ENCODE data around the gene ABCC11.

ABCC11 gene

GRCh38 chr16:48204825-48205151 is 42.6 kb downstream of the ABCC11 start:
- H3K27me3 ChIP-seq (ENCODE audit: insufficient read depth, low read length, poor library complexity) = no peaks in the 10 kb centered on the region
- no peak overlapping the region for H3K9ac ChIP-seq (ENCODE audit: low read length)
- no peak for DNase-seq
- no peak overlapping the region for H4K5ac ChIP-seq (ENCODE audit: low read length)
- H3K4me3 ChIP-seq (ENCODE audit: low read length) = no peak overlapping the region
- H3K36me3 ChIP-seq (ENCODE audit: control insufficient read depth, insufficient read depth, low read length) = no peaks in the 10 kb centered on the region
- no peaks in the 10 kb centered on the region for H3K79me2 ChIP-seq (ENCODE audit: control insufficient read depth, insufficient read depth, low read length)
- H2BK5ac ChIP-seq (ENCODE audit: low read length) = no peak overlapping the region
- no peaks in the 10 kb centered on the region for H3K79me1 ChIP-seq (ENCODE audit: low read length)
- H2AK5ac ChIP-seq (ENCODE audit: low read length) = no peak overlapping the region
- H3K4me1 ChIP-seq (ENCODE audit: control insufficient read depth, low read depth, low read length) = no peaks in the 10 kb centered on the region
- no peak overlapping the region for H3K4ac ChIP-seq (ENCODE audit: low read depth, low read length)
- no peak overlapping the region for H2BK15ac ChIP-seq (replicated peaks; ENCODE audit: low read depth)
- WGBS (ENCODE audit: extremely low coverage, insufficient coverage, low lambda C conversion rate) = no CpG with 5 or more reads among the region's 6 CpGs
- H3K18ac ChIP-seq (ENCODE audit: low read length) = no peak overlapping the region
- no peak overlapping the region for H4K8ac ChIP-seq (ENCODE audit: low read depth, low read length)
- no peak overlapping the region for H3K27ac ChIP-seq (ENCODE audit: low read depth, low read length)
- no peak overlapping the region for H2BK120ac ChIP-seq (ENCODE audit: low read depth, low read length)
- no peak overlapping the region for H3K23ac ChIP-seq (ENCODE audit: low read length)
- H3K56ac ChIP-seq (ENCODE audit: low read length) = no peak overlapping the region
- no peak overlapping the region for H3K4me2 ChIP-seq (ENCODE audit: low read length)

- Histone ChIP-seq H3K27me3 (ENCODE audit: insufficient read depth, low read length, poor library complexity) (no peaks in the 10 kb centered on the region), H3K18ac (ENCODE audit: low read length) (no peak overlapping the region), H3K4me3 (ENCODE audit: low read length) (no peak overlapping the region), H2BK120ac (ENCODE audit: low read depth, low read length) (no peak overlapping the region), H3K4me2 (ENCODE audit: low read length) (no peak overlapping the region), H2AK5ac (ENCODE audit: low read length) (no peak overlapping the region), H3K4ac (ENCODE audit: low read depth, low read length) (no peak overlapping the region), H4K8ac (ENCODE audit: low read depth, low read length) (no peak overlapping the region), H3K36me3 (ENCODE audit: control insufficient read depth, insufficient read depth, low read length) (no peaks in the 10 kb centered on the region), H3K9ac (ENCODE audit: low read length) (no peak overlapping the region), H3K79me1 (ENCODE audit: low read length) (no peaks in the 10 kb centered on the region), H3K23ac (ENCODE audit: low read length) (no peak overlapping the region), H2BK5ac (ENCODE audit: low read length) (no peak overlapping the region), H2BK15ac (replicated peaks; ENCODE audit: low read depth) (no peak overlapping the region), H4K5ac (ENCODE audit: low read length) (no peak overlapping the region), H3K79me2 (ENCODE audit: control insufficient read depth, insufficient read depth, low read length) (no peaks in the 10 kb centered on the region), H3K4me1 (ENCODE audit: control insufficient read depth, low read depth, low read length) (no peaks in the 10 kb centered on the region), H3K27ac (ENCODE audit: low read depth, low read length) (no peak overlapping the region), H3K56ac (ENCODE audit: low read length) (no peak overlapping the region)
- no CpG with 5 or more reads among the region's 8 CpGs for WGBS (ENCODE audit: extremely low coverage, insufficient coverage, low lambda C conversion rate)
- DNase-seq = no peak
Measured at GRCh38 chr16:48203974-48204824, 43.1 kb downstream of the ABCC11 start.

- no peak overlapping the region for H3K9ac ChIP-seq (ENCODE audit: low read length)
- H2BK5ac ChIP-seq (ENCODE audit: low read length) = no peak overlapping the region
- H3K79me2 ChIP-seq (ENCODE audit: control insufficient read depth, insufficient read depth, low read length) = no peaks in the 10 kb centered on the region
- no peak for DNase-seq
- H3K4me1 ChIP-seq (ENCODE audit: control insufficient read depth, low read depth, low read length) = no peaks in the 10 kb centered on the region
- H3K36me3 ChIP-seq (ENCODE audit: control insufficient read depth, insufficient read depth, low read length) = no peaks in the 10 kb centered on the region
- no peak overlapping the region for H3K56ac ChIP-seq (ENCODE audit: low read length)
- H3K23ac ChIP-seq (ENCODE audit: low read length) = no peak overlapping the region
- no peak overlapping the region for H2BK120ac ChIP-seq (ENCODE audit: low read depth, low read length)
- no peak overlapping the region for H3K4me3 ChIP-seq (ENCODE audit: low read length)
- H4K5ac ChIP-seq (ENCODE audit: low read length) = no peak overlapping the region
- H3K27me3 ChIP-seq (ENCODE audit: insufficient read depth, low read length, poor library complexity) = no peaks in the 10 kb centered on the region
- no peak overlapping the region for H2BK15ac ChIP-seq (replicated peaks; ENCODE audit: low read depth)
- no peak overlapping the region for H3K18ac ChIP-seq (ENCODE audit: low read length)
- H4K8ac ChIP-seq (ENCODE audit: low read depth, low read length) = no peak overlapping the region
- H3K4ac ChIP-seq (ENCODE audit: low read depth, low read length) = no peak overlapping the region
- no CpG with 5 or more reads among the region's 6 CpGs for WGBS (ENCODE audit: extremely low coverage, insufficient coverage, low lambda C conversion rate)
- H3K79me1 ChIP-seq (ENCODE audit: low read length) = no peaks in the 10 kb centered on the region
- H3K27ac ChIP-seq (ENCODE audit: low read depth, low read length) = no peak overlapping the region
- no peak overlapping the region for H3K4me2 ChIP-seq (ENCODE audit: low read length)
- no peak overlapping the region for H2AK5ac ChIP-seq (ENCODE audit: low read length)
Measured at GRCh38 chr16:48201515-48202201, 45.7 kb downstream of the ABCC11 start.

DNA sequence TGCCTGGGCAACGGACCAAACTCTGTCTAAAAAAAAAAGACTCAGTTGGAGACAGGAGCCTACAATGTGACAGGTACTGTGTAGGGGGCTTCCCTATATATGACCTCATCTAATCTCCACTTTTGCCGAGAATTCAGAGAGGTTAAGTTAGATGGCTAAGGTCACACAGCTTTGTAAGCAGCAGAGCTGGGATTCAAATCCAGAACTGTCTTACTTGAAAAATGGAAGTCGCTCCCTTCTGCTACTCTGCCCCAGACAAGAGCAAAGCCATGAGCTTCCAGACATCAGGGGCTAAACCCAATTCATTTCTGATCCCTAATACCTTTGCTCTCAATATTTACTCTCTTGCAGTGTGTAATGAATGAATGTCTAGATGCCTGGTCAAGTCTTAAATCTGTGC is 50.0 kb downstream of the ABCC11 start:
- no CpG with 5 or more reads among the region's 3 CpGs for WGBS (ENCODE audit: extremely low coverage, insufficient coverage, low lambda C conversion rate)
- Histone ChIP-seq H2BK5ac (ENCODE audit: low read length) (no peak overlapping the region), H3K27me3 (ENCODE audit: insufficient read depth, low read length, poor library complexity) (no peaks in the 10 kb centered on the region), H3K79me1 (ENCODE audit: low read length) (no peaks in the 10 kb centered on the region), H3K4me2 (ENCODE audit: low read length) (no peak overlapping the region), H3K36me3 (ENCODE audit: control insufficient read depth, insufficient read depth, low read length) (no peaks in the 10 kb centered on the region), H4K8ac (ENCODE audit: low read depth, low read length) (no peak overlapping the region), H3K4ac (ENCODE audit: low read depth, low read length) (no peak overlapping the region), H3K9ac (ENCODE audit: low read length) (no peak overlapping the region), H3K4me1 (ENCODE audit: control insufficient read depth, low read depth, low read length) (no peaks in the 10 kb centered on the region), H3K18ac (ENCODE audit: low read length) (no peak overlapping the region), H2AK5ac (ENCODE audit: low read length) (no peak overlapping the region), H3K23ac (ENCODE audit: low read length) (no peak overlapping the region), H2BK120ac (ENCODE audit: low read depth, low read length) (no peak overlapping the region), H2BK15ac (replicated peaks; ENCODE audit: low read depth) (no peak overlapping the region), H3K27ac (ENCODE audit: low read depth, low read length) (no peak overlapping the region), H4K5ac (ENCODE audit: low read length) (no peak overlapping the region), H3K4me3 (ENCODE audit: low read length) (no peak overlapping the region), H3K56ac (ENCODE audit: low read length) (no peak overlapping the region), H3K79me2 (ENCODE audit: control insufficient read depth, insufficient read depth, low read length) (no peaks in the 10 kb centered on the region)
- DNase-seq = no peak

GRCh38 chr16:48194828-48195556 is 52.3 kb downstream of the ABCC11 start:
- no peak overlapping the region for H4K5ac ChIP-seq (ENCODE audit: low read length)
- no peak overlapping the region for H3K4me2 ChIP-seq (ENCODE audit: low read length)
- no peak overlapping the region for H3K4ac ChIP-seq (ENCODE audit: low read depth, low read length)
- H2BK15ac ChIP-seq (replicated peaks; ENCODE audit: low read depth) = no peak overlapping the region
- no peak overlapping the region for H2AK5ac ChIP-seq (ENCODE audit: low read length)
- no peaks in the 10 kb centered on the region for H3K79me2 ChIP-seq (ENCODE audit: control insufficient read depth, insufficient read depth, low read length)
- H3K56ac ChIP-seq (ENCODE audit: low read length) = no peak overlapping the region
- no peak overlapping the region for H3K4me3 ChIP-seq (ENCODE audit: low read length)
- H3K36me3 ChIP-seq (ENCODE audit: control insufficient read depth, insufficient read depth, low read length) = no peaks in the 10 kb centered on the region
- no peak for DNase-seq
- H3K4me1 ChIP-seq (ENCODE audit: control insufficient read depth, low read depth, low read length) = no peaks in the 10 kb centered on the region
- no peaks in the 10 kb centered on the region for H3K79me1 ChIP-seq (ENCODE audit: low read length)
- H3K9ac ChIP-seq (ENCODE audit: low read length) = no peak overlapping the region
- no peak overlapping the region for H3K18ac ChIP-seq (ENCODE audit: low read length)
- WGBS (ENCODE audit: extremely low coverage, insufficient coverage, low lambda C conversion rate) = no CpG with 5 or more reads among the region's 5 CpGs
- H2BK5ac ChIP-seq (ENCODE audit: low read length) = no peak overlapping the region
- H3K27ac ChIP-seq (ENCODE audit: low read depth, low read length) = no peak overlapping the region
- no peaks in the 10 kb centered on the region for H3K27me3 ChIP-seq (ENCODE audit: insufficient read depth, low read length, poor library complexity)
- H4K8ac ChIP-seq (ENCODE audit: low read depth, low read length) = no peak overlapping the region
- H2BK120ac ChIP-seq (ENCODE audit: low read depth, low read length) = no peak overlapping the region
- H3K23ac ChIP-seq (ENCODE audit: low read length) = no peak overlapping the region

Data from mesendoderm (in vitro differentiated cells).